HG03460 (cell line): ENCODE measurements around the gene MCU.

Experiments
- ATAC-seq: cut with Tn5 transposase; IDR thresholded peaks from one replicate; pipeline ENCODE4 v1.9.1; 2021; ENCODE audit not compliant: unreplicated experiment

Gene MCU

GRCh38 chr10:72831696-72832409 is 139.9 kb downstream of the MCU start:
- ATAC-seq, result no peak

- ATAC-seq, result no peak
Measured at GRCh38 chr10:72832701-72833100, 140.8 kb downstream of the MCU start.

- ATAC-seq, result no peak
Measured at GRCh38 chr10:72834183-72834825, 142.4 kb downstream of the MCU start.

GRCh38 chr10:72840319-72840718 is 148.4 kb downstream of the MCU start:
- ATAC-seq, result no peak

- ATAC-seq, result no peak
Measured at GRCh38 chr10:72841487-72841886, 149.5 kb downstream of the MCU start.

GRCh38 chr10:72842164-72842563 is 150.2 kb downstream of the MCU start:
- no peak for ATAC-seq

GRCh38 chr10:72846238-72846637 is 154.3 kb downstream of the MCU start:
- ATAC-seq, result no peak

- ATAC-seq, result no peak
Measured at GRCh38 chr10:72847681-72848080, 155.7 kb downstream of the MCU start.

- ATAC-seq, result no peak
Measured at GRCh38 chr10:72850861-72851260, 158.9 kb downstream of the MCU start.

GRCh38 chr10:72851509-72851908 is 159.6 kb downstream of the MCU start:
- no peak for ATAC-seq

- no peak for ATAC-seq
Measured at GRCh38 chr10:72852508-72852907, 160.6 kb downstream of the MCU start.

GRCh38 chr10:72855129-72855528 is 163.2 kb downstream of the MCU start:
- ATAC-seq, result no peak

GRCh38 chr10:72855790-72856189 is 163.8 kb downstream of the MCU start:
- no peak for ATAC-seq

- ATAC-seq, result no peak
Measured at GRCh38 chr10:72858067-72858466, 166.1 kb downstream of the MCU start.

- ATAC-seq, result no peak
Measured at GRCh38 chr10:72862957-72863356, 171.0 kb downstream of the MCU start.

GRCh38 chr10:72875250-72876055 is 183.5 kb downstream of the MCU start:
- ATAC-seq, result no peak

- ATAC-seq, result no peak
Measured at GRCh38 chr10:72879245-72879644, 187.3 kb downstream of the MCU start.

- ATAC-seq, result no peak
Measured at GRCh38 chr10:72881291-72881690, 189.3 kb downstream of the MCU start.

- ATAC-seq, result no peak
Measured at GRCh38 chr10:72883861-72884260, 191.9 kb downstream of the MCU start.

GRCh38 chr10:72885953-72886352 is 194.0 kb downstream of the MCU start:
- ATAC-seq, result no peak

GRCh38 chr10:72886621-72887020 is 194.7 kb downstream of the MCU start:
- no peak for ATAC-seq

GRCh38 chr10:72887043-72887442 is 195.1 kb downstream of the MCU start:
- ATAC-seq, result no peak
